Embryonic facial prominence (tissue), 1 donor: Measurements from ENCODE around the gene DOK4.

ENCODE experiments used
- DNase-seq: peaks from one replicate; pipeline ENCODE4 v3.0.0-alpha.2; 2016; ENCODE audit errors: extremely low spot score

Gene DOK4

DNA sequence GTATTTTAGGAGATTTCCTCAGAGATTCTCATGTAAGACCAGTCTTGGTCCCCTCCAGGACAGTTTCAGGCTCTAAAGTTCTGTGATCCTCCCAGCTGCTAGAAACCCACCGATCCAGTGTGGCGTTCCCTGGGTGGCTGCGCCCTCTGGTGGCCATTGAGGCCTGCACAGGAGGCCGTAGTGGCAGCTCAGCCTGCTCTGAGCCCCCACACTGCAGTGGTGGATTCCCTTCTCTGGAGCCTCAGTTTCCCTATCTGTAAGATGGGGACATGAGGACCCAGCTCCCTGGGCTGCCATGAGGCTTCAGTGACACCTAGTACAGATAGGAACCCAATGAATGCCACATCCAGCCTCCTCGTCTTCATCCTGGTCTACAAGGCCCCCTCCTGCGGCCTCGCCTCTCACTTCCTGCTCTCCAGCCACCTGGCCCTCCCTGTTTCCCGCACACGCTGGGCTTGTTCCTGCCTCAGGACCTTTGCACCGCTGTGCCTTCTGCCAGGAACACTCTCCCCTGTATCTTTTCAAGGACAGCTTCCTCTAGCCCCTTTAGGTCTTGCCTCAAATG lies 33.6 kb upstream of the DOK4 start:
- no peak for DNase-seq

GRCh38 chr16:57518922-57519321 lies 32.6 kb upstream of the DOK4 start:
- DNase-seq: no peak

- no peak for DNase-seq
Measured at GRCh38 chr16:57518520-57518919, 32.2 kb upstream of the DOK4 start.

- no peak for DNase-seq
Measured at GRCh38 chr16:57517397-57518367, 31.4 kb upstream of the DOK4 start.

DNA sequence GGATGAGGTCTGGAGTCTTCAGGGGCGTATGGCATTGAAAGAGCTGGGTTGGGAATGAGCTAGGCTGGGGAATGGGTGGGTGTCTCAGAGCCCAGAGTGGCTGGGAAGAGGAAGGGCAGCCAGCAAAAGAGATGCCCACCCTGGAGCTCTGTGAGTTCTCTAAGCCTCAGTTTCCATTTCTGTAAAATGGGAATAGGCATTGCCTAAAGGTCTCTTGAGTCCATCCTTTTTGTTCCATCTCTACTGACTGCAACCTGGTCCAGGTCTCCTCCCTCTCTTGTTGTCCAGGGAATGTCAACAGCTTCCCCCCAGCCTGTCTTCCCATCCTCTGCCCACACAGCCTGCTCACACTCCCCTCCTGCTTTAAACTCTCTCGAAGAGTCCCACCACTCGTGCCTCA lies 30.5 kb upstream of the DOK4 start:
- no peak for DNase-seq

DNA sequence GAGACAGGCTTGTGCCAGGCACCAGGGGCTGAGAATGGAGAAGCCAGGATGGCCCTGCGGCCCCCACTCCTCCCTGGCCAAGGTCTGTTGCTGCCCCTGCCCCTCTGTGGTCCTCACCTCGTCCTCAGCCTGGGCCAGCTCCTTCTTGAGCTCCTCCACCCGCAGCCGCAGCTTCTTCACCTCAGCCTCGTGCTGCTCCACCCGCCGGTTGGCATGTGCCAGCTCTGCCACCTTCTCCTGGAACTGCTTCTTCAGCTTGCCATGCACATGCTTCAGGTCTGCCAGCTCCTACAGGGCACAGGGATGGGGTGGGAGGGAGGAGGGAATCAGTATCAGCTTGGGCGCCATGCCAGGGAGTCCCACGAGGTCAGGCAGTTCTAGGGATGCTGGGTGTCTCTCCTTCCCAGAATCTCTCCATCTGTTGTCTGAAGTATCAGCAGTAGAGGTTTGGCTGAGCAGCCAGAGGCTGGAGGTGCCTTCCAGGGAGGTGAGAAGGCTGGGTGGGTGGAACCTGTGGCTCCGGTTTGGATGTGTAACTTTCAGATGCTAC lies 30.0 kb upstream of the DOK4 start:
- DNase-seq: no peak

DNA sequence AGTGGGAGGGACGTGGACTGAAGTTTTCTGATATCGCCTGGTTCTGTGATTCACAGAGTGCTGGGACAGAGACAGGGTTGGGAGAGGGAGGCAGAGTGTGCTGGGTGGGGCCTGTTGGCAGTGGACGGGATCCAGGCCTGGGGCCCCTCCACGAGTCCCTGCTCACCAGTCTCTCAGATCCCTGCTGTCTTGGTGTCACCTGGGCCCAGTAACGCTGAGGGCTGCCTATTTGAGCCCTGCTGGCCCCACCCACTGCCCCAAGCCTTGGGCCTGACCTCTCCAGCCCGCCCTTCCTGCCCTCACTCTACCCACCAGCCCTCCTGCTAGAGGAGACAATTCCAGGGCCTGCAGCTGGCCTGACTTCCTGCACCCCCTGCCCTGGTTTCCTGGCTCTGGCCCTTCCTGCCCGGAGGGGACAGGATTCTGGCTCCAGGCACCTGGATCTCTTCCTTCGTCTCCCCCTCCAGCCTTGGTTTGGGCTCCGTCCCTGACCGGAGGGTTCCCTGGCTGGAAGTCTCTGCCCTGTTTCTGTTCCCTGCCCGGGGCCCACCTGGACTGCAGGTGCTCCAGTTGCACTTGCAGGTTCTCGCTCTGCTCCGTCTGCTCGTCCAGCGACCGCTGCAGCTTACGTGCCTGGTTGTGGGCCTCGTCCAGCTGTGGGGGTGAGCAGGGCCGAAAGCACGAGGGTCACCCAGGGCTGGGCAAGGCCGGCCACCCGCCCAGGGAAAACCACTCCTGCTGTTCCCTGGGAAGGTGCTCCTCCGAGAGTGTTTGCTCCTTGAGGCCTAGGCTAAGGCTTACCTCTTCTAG lies 28.7 kb upstream of the DOK4 start:
- no peak for DNase-seq

- no peak for DNase-seq
Measured at GRCh38 chr16:57514371-57514770, 28.1 kb upstream of the DOK4 start.

- no peak for DNase-seq
Measured at GRCh38 chr16:57513371-57514102, 27.2 kb upstream of the DOK4 start.

- DNase-seq: no peak
Measured at GRCh38 chr16:57512296-57513001, 26.2 kb upstream of the DOK4 start.

- DNase-seq: no peak
Measured at GRCh38 chr16:57510016-57510871, 24.0 kb upstream of the DOK4 start.

- no peak for DNase-seq
Measured at GRCh38 chr16:57509231-57509923, 23.1 kb upstream of the DOK4 start.

DNA sequence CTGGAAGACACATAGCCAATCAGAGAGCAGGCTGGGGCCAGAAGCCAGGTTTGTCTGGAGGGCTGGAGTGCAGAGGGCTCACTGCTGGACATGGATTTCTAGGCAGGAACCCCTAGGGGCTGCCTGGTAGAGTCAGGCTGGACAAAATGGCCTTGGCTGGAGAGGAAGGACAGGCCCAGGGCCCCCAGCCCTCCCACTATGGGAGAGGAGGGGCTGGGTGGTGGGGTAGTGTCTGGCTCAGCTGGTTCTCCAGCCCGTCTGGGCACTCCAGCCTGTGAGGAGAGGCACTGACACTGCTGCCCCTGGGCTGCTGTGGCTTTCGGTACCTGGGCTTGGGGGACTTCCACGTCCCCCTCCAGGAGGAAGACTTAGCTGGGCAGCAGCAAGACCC lies 21.7 kb upstream of the DOK4 start:
- no peak for DNase-seq

- no peak for DNase-seq
Measured at GRCh38 chr16:57507136-57508034, 21.1 kb upstream of the DOK4 start.

- no peak for DNase-seq
Measured at GRCh38 chr16:57505169-57505568, 18.9 kb upstream of the DOK4 start.

DNA sequence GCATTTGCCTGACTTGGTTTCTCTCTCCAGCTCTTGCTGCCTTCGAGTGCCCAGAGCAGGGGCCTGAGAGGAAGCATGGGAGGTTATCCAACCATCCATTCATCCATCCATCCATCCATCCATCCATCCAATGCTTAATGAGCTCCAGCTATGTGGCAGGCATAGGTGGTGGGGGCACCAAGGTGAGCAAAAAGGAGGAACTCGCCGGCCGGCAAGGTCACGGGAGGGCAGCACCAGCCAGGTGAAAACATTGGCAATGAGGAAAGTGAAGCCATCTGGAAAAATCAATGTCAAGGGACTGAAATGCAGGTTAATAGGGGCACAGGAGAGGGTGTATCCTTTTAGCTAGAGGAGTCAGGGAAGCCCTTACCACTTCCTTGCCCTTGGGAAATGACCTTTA lies 18.2 kb upstream of the DOK4 start:
- DNase-seq: no peak

- DNase-seq: no peak
Measured at GRCh38 chr16:57504001-57504400, 17.7 kb upstream of the DOK4 start.

DNA sequence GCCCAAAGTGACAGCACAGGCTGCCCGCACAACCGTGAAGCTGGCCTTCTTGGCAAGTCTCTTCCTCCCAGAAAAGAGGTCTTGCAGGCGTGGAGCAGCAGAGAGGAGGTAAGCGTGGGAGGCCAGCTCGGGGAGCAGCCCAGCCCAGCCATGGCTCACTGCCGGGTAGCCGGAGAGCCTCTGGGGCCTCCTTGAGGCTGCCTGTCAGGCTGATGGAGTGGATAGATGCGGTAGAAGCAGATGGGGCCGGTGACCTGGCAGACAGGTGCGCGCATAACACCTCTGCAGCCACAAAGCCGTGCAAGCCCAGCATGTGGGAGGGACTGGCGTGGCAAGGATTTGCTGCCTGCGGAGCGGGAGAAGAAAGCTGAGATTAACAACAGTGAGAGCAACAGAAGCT lies 17.1 kb upstream of the DOK4 start:
- no peak for DNase-seq
